IMR-90 (cell line): Measurements from ENCODE around the gene SLIT3. TPM values are rescaled to one million over a fixed set of nuclear protein-coding genes. Genes with fewer than 3 reads are reported as not detected.

Experiments
- ATAC-seq: fragments of 200-7000 bp; cut with Tn5 transposase; 2 replicates; pipeline ENCODE4 v1.9.1; 2020; ENCODE audit warnings: low read depth, mild to moderate bottlenecking, moderate library complexity
- BruUV-seq: library from RNA; stranded (reverse); fragments of 400-500 nt; replicated peaks from 2 replicates; lab custom pipeline; 2021; lab: Mats Ljungman, UMichigan
- CTCF ChIA-PET: fragments of 300-600 bp; formaldehyde crosslinking; extraction: SDS; loops from one replicate; lab custom pipeline; 2021; ENCODE audit warnings: antibody characterized with exemption; lab: Yijun Ruan, JAX
- POLR2A ChIA-PET: fragments of 300-600 bp; sonication (Branson Sonifier 250); formaldehyde crosslinking; loops from one replicate; lab custom pipeline; 2022; ENCODE audit warnings: antibody characterized with exemption; ENCODE audit not compliant: unreplicated experiment; lab: Charles Lee
- DNase-seq: peaks from one replicate; pipeline ENCODE4 v3.0.0; 2013
- H2AFZ ChIP-seq: replicated peaks from 2 replicates; pipeline ENCODE3; 2013; ENCODE audit warnings: low read length, mild to moderate bottlenecking; ENCODE audit not compliant: poor library complexity
- H2AK5ac ChIP-seq: 2 replicates; pipeline ENCODE4 v1.6.1; 2013; ENCODE audit warnings: low read depth, low read length, inconsistent platforms
- H2AK9ac ChIP-seq: replicated peaks from 2 replicates; pipeline ENCODE3; 2013; ENCODE audit warnings: mild to moderate bottlenecking, low read depth, low read length, moderate library complexity; ENCODE audit not compliant: poor library complexity
- H2BK120ac ChIP-seq: 2 replicates; pipeline ENCODE4 v1.6.1; 2013; ENCODE audit warnings: low read depth, low read length, inconsistent platforms
- H2BK15ac ChIP-seq: 3 replicates; pipeline ENCODE4 v1.6.1; 2013; ENCODE audit warnings: low read depth, low read length, inconsistent platforms
- H2BK20ac ChIP-seq: 2 replicates; pipeline ENCODE4 v1.6.1; 2013; ENCODE audit warnings: low read depth, mild to moderate bottlenecking, inconsistent platforms, low read length, moderate library complexity
- H2BK5ac ChIP-seq: 2 replicates; pipeline ENCODE4 v1.6.1; 2013; ENCODE audit warnings: mild to moderate bottlenecking, low read depth, low read length, inconsistent platforms; ENCODE audit not compliant: poor library complexity, severe bottlenecking
- H3K14ac ChIP-seq: replicated peaks from 2 replicates; pipeline ENCODE4 v1.6.1; 2013; ENCODE audit warnings: low read depth, low read length, inconsistent platforms
- H3K18ac ChIP-seq: 2 replicates; pipeline ENCODE4 v1.6.1; 2013; ENCODE audit warnings: low read depth, low read length, control low read depth
- H3K23ac ChIP-seq: 2 replicates; pipeline ENCODE4 v1.6.1; 2013; ENCODE audit warnings: low read depth, low read length, inconsistent platforms
- H3K27ac ChIP-seq: 2 replicates; pipeline ENCODE4 v1.5.1; 2013; ENCODE audit warnings: mild to moderate bottlenecking, control low read depth, low read length; ENCODE audit not compliant: insufficient read depth
- H3K27me3 ChIP-seq: 2 replicates; pipeline ENCODE4 v1.6.1; 2013; ENCODE audit warnings: low read length; ENCODE audit not compliant: control insufficient read depth, insufficient read depth
- H3K36me3 ChIP-seq: 2 replicates; pipeline ENCODE4 v1.6.1; 2013; ENCODE audit warnings: low read length, mixed read lengths; ENCODE audit not compliant: control insufficient read depth, insufficient read depth
- H3K4ac ChIP-seq: 2 replicates; pipeline ENCODE4 v1.6.1; 2013; ENCODE audit warnings: low read depth, low read length, inconsistent platforms
- H3K4me1 ChIP-seq: 2 replicates; pipeline ENCODE4 v1.6.1; 2013; ENCODE audit warnings: low read length, mixed read lengths; ENCODE audit not compliant: control insufficient read depth, insufficient read depth
- H3K4me2 ChIP-seq: 2 replicates; pipeline ENCODE4 v1.6.1; 2013; ENCODE audit warnings: low read depth, mild to moderate bottlenecking, control low read depth, low read length, moderate library complexity
- H3K4me3 ChIP-seq: 2 replicates; pipeline ENCODE4 v1.5.1; 2013; ENCODE audit warnings: low read depth, mild to moderate bottlenecking, control low read depth, low read length, moderate library complexity; ENCODE audit not compliant: insufficient read depth
- H3K56ac ChIP-seq: 2 replicates; pipeline ENCODE4 v1.6.1; 2013; ENCODE audit warnings: low read length, inconsistent platforms; ENCODE audit not compliant: insufficient read depth; ENCODE audit errors: extremely low read depth
- H3K79me1 ChIP-seq, 2 experiments: 2 replicates each; pipeline ENCODE4 v1.6.1; 2013; ENCODE audit warnings: low read length in 2 of 2, inconsistent platforms in 1 of 2, low read depth in 1 of 2
- H3K9ac ChIP-seq: 2 replicates; pipeline ENCODE4 v1.6.1; 2013; ENCODE audit warnings: low read depth, low read length, control low read depth
- H3K9me1 ChIP-seq: 2 replicates; pipeline ENCODE4 v1.6.1; 2013; ENCODE audit warnings: low read length, inconsistent platforms; ENCODE audit not compliant: insufficient read depth
- H3K9me3 ChIP-seq: 2 replicates; pipeline ENCODE4 v1.6.1; 2013; ENCODE audit warnings: low read length; ENCODE audit not compliant: control insufficient read depth, insufficient read depth
- H4K20me1 ChIP-seq: 2 replicates; pipeline ENCODE4 v1.6.1; 2013; ENCODE audit warnings: low read length, inconsistent platforms; ENCODE audit not compliant: insufficient read depth
- H4K5ac ChIP-seq: 2 replicates; pipeline ENCODE4 v1.6.1; 2013; ENCODE audit warnings: mild to moderate bottlenecking, low read depth, low read length, control low read depth
- H4K8ac ChIP-seq, 2 experiments: 2 replicates each; pipeline ENCODE4 v1.6.1; 2013; ENCODE audit warnings: low read depth in 2 of 2, low read length in 2 of 2, control low read depth in 1 of 2, inconsistent platforms in 1 of 2
- H4K91ac ChIP-seq: 2 replicates; pipeline ENCODE4 v1.6.1; 2013; ENCODE audit warnings: low read depth, low read length, inconsistent platforms; ENCODE audit not compliant: insufficient read depth
- CEBPB ChIP-seq: IDR thresholded peaks from 2 replicates; pipeline ENCODE4 v1.6.1; 2012; ENCODE audit warnings: low read depth, low read length, improper control_type of control experiment
- FOS ChIP-seq: fragments of 150-350 bp; IDR thresholded peaks from 2 replicates; pipeline ENCODE4 v1.6.1; 2016; ENCODE audit warnings: low read depth, low read length
- MAFK ChIP-seq: IDR thresholded peaks from 2 replicates; pipeline ENCODE4 v1.6.1; 2012; ENCODE audit warnings: low read depth, low read length, improper control_type of control experiment
- MAZ ChIP-seq: IDR thresholded peaks from 2 replicates; pipeline ENCODE4 v1.6.1; 2012; ENCODE audit warnings: low read depth, mild to moderate bottlenecking, low read length, improper control_type of control experiment, moderate library complexity, borderline replicate concordance
- MXI1 ChIP-seq: IDR thresholded peaks from 2 replicates; pipeline ENCODE4 v1.6.1; 2012; ENCODE audit warnings: low read depth, mild to moderate bottlenecking, low read length, moderate library complexity, borderline replicate concordance
- RAD21 ChIP-seq: IDR thresholded peaks from 2 replicates; pipeline ENCODE4 v1.6.1; 2012; ENCODE audit warnings: low read length, improper control_type of control experiment
- RCOR1 ChIP-seq: IDR thresholded peaks from 2 replicates; pipeline ENCODE4 v1.6.1; 2012; ENCODE audit warnings: mild to moderate bottlenecking, low read length, improper control_type of control experiment; ENCODE audit not compliant: insufficient replicate concordance
- RFX5 ChIP-seq: IDR thresholded peaks from 2 replicates; pipeline ENCODE4 v1.8.0; 2012; ENCODE audit warnings: low read depth, mild to moderate bottlenecking, low read length, moderate library complexity
- SMC3 ChIP-seq: fragments of 150-350 bp; IDR thresholded peaks from 2 replicates; pipeline ENCODE4 v1.6.1; 2016; ENCODE audit warnings: low read depth, mild to moderate bottlenecking, antibody characterized with exemption, low read length, moderate library complexity
- WGBS, 2 experiments: methylation state at CpG; one replicate each; pipeline versions ENCODE4 v1.1.5 to v1.1.7; 2013; ENCODE audit warnings: missing lambda C conversion rate in 2 of 2; ENCODE audit not compliant: insufficient read length in 1 of 2; ENCODE audit errors: extremely low coverage in 2 of 2; 5-methylcytosine and 5-hydroxymethylcytosine counted together
- dilution Hi-C: fragments of 300-500 bp; cut with HindIII; formaldehyde crosslinking; loops from one replicate; pipeline ENCODE4 v1.14.3; 2018; ENCODE audit warnings: low sequenced_read_pairs; ENCODE audit not compliant: unreplicated experiment
- in situ Hi-C: fragments of 300-500 bp; cut with MboI; formaldehyde crosslinking; loops from 3 replicates; pipeline ENCODE4 v1.14.3; 2019; ENCODE audit warnings: low sequenced_read_pairs, inconsistent platforms, mixed read lengths
- intact Hi-C: fragments of 100-400 bp; cut with micrococcal nuclease; formaldehyde crosslinking; loops from 2 replicates; pipeline ENCODE4 v1.10.0; 2022
- polyA plus RNA-seq, 3 experiments: library from polyadenylated mRNA; depleted of rRNA; stranded (reverse); fragments of >200 nt; gene quantifications; 2 replicates each; pipeline ENCODE4 v1.2.3, GENCODE V29; 2012; ENCODE audit warnings: low replicate concordance in 1 of 3
- total RNA-seq: library from RNA; depleted of rRNA; stranded (reverse); fragments of >200 nt; gene quantifications from 2 replicates; pipeline ENCODE4 v1.2.3, GENCODE V29; 2012
- TF ChIP-seq, protein P1 (sequence below): fragments of 150-350 bp; IDR thresholded peaks from 2 replicates; pipeline ENCODE4 v1.6.1; 2017; ENCODE audit warnings: mild to moderate bottlenecking, antibody characterized with exemption, low read length, low read depth
- TF ChIP-seq, protein P2 (sequence below): fragments of 150-350 bp; IDR thresholded peaks from 2 replicates; pipeline ENCODE4 v1.6.1; 2016; ENCODE audit warnings: low read depth, mild to moderate bottlenecking, low read length, moderate library complexity, borderline replicate concordance

SLIT3 gene
- total and polyA plus RNA-seq, 2 of the 4 experiments (the other 2 are of a cell fraction) = 0.18 to 0.50 TPM

DNA sequence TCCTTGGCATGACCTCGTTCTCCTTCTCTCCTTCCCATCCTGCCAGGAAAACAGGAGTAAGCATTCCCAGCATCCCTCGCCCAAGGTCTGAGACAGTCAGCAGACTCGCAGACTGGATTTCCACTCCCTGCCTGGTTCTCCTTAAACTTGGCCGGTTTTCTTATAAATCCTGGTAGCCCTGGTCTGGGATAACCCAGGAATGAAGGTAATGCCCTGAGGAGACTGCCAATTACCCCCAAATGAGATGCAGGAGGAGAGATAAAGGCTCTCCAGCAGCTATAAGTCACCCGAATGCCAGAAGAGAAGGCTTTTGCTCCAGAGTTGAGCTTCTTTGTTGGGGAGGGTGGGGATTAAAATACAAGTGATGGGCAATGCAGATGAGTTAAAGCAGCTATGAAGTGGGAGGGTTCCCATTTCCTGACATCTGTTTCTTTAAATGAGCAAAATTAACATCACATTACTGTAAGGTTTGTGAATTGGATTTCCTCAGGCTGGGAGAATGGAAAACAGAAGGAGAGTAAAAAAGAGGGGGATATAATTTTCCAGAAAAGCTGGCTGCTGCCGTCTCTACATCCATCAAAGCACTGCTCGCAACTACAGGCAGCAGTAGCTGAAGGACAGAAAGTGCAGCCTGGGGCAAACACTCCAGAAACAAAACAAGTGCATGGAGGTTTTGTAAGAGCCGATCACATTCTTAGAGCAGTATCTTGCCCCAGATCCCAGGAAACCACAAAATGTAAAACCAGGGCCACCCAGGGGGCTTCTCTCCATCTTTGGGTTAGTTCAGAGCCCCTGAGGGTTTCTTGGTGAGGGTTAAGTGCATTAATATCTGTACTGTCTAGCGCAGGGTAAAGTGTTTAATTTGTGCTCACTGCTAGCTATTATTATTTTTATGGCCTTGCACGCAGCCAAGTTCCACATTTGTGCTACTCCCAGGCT lies 544.2 kb downstream of the SLIT3 start (continued):
- no peak for TF ChIP-seq RCOR1

DNA sequence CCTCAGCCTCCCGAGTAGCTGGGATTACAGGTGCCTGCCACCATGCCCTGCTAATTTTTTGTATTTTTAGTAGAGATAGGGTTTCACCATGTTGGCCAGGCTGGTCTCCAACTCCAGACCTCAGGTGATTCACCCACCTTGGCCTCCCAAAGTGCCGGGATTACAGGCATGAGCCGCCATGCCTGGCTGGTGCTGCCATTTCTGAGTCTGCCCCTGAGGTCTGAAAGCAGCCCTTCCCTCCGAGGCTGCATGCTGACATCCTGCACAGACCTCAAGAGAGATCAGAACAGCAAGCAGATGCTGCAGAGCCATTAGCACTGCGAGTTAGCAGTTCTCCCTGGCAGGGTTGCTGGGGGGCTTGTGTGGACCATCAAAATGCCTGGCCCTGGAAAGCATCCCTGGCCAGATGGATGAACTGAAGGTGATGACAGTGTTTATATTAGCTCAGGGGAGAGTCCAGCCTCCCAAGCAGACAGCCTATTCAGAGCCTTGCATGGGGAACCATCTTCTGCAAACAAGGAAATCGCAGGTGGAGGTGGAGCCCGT lies 545.3 kb downstream of the SLIT3 start:
- no TSS peak for BruUV-seq
- H3K27ac ChIP-seq = no peak overlapping the region
- TF ChIP-seq RAD21 (no peak), RFX5 (no peak), CEBPB (no peak), MAZ (no peak), MXI1 (no peak), FOS (no peak), MAFK (no peak), SMC3 (no peak)
- TF ChIP-seq, protein P1, sequence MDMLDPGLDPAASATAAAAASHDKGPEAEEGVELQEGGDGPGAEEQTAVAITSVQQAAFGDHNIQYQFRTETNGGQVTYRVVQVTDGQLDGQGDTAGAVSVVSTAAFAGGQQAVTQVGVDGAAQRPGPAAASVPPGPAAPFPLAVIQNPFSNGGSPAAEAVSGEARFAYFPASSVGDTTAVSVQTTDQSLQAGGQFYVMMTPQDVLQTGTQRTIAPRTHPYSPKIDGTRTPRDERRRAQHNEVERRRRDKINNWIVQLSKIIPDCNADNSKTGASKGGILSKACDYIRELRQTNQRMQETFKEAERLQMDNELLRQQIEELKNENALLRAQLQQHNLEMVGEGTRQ = no peak
- TF ChIP-seq, protein P2, sequence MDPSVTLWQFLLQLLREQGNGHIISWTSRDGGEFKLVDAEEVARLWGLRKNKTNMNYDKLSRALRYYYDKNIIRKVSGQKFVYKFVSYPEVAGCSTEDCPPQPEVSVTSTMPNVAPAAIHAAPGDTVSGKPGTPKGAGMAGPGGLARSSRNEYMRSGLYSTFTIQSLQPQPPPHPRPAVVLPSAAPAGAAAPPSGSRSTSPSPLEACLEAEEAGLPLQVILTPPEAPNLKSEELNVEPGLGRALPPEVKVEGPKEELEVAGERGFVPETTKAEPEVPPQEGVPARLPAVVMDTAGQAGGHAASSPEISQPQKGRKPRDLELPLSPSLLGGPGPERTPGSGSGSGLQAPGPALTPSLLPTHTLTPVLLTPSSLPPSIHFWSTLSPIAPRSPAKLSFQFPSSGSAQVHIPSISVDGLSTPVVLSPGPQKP = no peak

More for the DNA sequence above, 545.3 kb downstream of the SLIT3 start:
- CTCF ChIA-PET = no interaction called here
- H4K5ac ChIP-seq = no peak overlapping the region
- no peak overlapping the region for H2BK20ac ChIP-seq
- no peak overlapping the region for H3K9ac ChIP-seq
- no peak overlapping the region for H2BK15ac ChIP-seq
- H2BK5ac ChIP-seq = no peak overlapping the region
- no peak overlapping the region for H2AK9ac ChIP-seq
- no peaks in the 10 kb centered on the region for H4K20me1 ChIP-seq
- no peaks in the 10 kb centered on the region for H3K9me1 ChIP-seq
- H3K9me3 ChIP-seq = no peaks in the 10 kb centered on the region
- no peak overlapping the region for H3K18ac ChIP-seq
- no peak overlapping the region for H4K8ac ChIP-seq
- H3K36me3 ChIP-seq = no peaks in the 10 kb centered on the region
- H2AFZ ChIP-seq = no peak overlapping the region
- no peaks in the 10 kb centered on the region for H3K79me1 ChIP-seq
- no peak overlapping the region for H3K4me3 ChIP-seq
- no peaks in the 10 kb centered on the region for H3K4me1 ChIP-seq
- no peak overlapping the region for H3K4ac ChIP-seq
- WGBS, 2 experiments = 85% methylated on average over 4 of the region's 7 CpGs; no CpG with 5 or more reads in 1 of the 2 experiments
- in situ Hi-C loops = no loop called here
- no peak overlapping the region for H2AK5ac ChIP-seq
- intact Hi-C loops = no loop called here
- no peak overlapping the region for H3K4me2 ChIP-seq
- H4K91ac ChIP-seq = no peak overlapping the region
- no peaks in the 10 kb centered on the region for H3K27me3 ChIP-seq
- no peak overlapping the region for H2BK120ac ChIP-seq
- no peak for DNase-seq
- H3K56ac ChIP-seq = no peak overlapping the region
- POLR2A ChIA-PET = no interaction called here
- no peak overlapping the region for H3K14ac ChIP-seq
- no peak overlapping the region for H3K23ac ChIP-seq
- no peak for ATAC-seq
- dilution Hi-C loops = no loop called here
